Liver (tissue), 3 donors: Measurements from ENCODE around the gene TRPC4AP.

Experiments
- HNF4A ChIP-seq, 2 donors: conservative IDR thresholded peaks; 2 replicates each; pipeline ENCODE4 v1.6.1; 2016; ENCODE audit warnings: antibody characterized with exemption in 2 of 2, mild to moderate bottlenecking in 2 of 2
- NR2F2 ChIP-seq: IDR thresholded peaks from 2 replicates; pipeline ENCODE4 v1.6.1; 2016; ENCODE audit warnings: antibody characterized with exemption
- RAD21 ChIP-seq, 2 donors: IDR thresholded peaks; 2 replicates each; pipeline ENCODE4 v1.6.1; 2016; ENCODE audit warnings: antibody characterized with exemption in 2 of 2, mild to moderate bottlenecking in 2 of 2
- RXRA ChIP-seq, 2 donors: IDR thresholded peaks; 2 replicates each; pipeline ENCODE4 v1.6.1; 2017 to 2018; ENCODE audit warnings: antibody characterized with exemption in 2 of 2, mild to moderate bottlenecking in 1 of 2
- SP1 ChIP-seq: IDR thresholded peaks from 2 replicates; pipeline ENCODE4 v1.6.1; 2018; ENCODE audit warnings: antibody characterized with exemption, mild to moderate bottlenecking
- TF ChIP-seq, protein P1 (sequence below): fragments of 150-350 bp; IDR thresholded peaks from 2 replicates; pipeline ENCODE4 v1.5.1; 2017; ENCODE audit warnings: improper control_type of control experiment, low read depth, low read length; ENCODE audit not compliant: missing input control
- TF ChIP-seq, protein P2 (sequence below): IDR thresholded peaks from 2 replicates; pipeline ENCODE4 v1.6.1; 2016; ENCODE audit warnings: antibody characterized with exemption, mild to moderate bottlenecking
- donor health status: healthy.
- donor health status: healthy.

DNA sequence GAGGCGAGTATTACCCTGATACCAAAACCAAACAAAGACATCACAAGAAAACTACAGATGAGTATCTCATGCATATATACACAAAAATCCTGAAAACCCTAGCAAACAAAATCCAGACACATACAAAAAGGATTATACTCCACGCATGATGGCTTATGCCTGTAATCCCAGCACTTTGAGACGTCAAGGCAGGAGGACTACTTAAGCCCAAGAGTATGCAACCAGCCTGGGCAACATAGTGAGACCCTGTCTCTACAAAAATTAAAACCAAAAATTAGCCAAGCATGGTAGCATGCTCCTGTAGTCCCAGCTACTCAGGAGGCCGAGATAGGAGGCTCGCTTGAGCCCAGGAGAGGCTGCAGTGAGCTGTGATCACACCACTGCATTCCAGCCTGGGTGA, 32.4 kb downstream of the TRPC4AP start:
- TF ChIP-seq RAD21 (IDR thresholded peaks at IDR 0.05) (no peak), HNF4A (conservative IDR thresholded peaks at IDR 0.05) (no peak), NR2F2 (no peak), SP1 (no peak), RXRA (IDR thresholded peaks at IDR 0.05) (no peak)
- TF ChIP-seq, protein P1, sequence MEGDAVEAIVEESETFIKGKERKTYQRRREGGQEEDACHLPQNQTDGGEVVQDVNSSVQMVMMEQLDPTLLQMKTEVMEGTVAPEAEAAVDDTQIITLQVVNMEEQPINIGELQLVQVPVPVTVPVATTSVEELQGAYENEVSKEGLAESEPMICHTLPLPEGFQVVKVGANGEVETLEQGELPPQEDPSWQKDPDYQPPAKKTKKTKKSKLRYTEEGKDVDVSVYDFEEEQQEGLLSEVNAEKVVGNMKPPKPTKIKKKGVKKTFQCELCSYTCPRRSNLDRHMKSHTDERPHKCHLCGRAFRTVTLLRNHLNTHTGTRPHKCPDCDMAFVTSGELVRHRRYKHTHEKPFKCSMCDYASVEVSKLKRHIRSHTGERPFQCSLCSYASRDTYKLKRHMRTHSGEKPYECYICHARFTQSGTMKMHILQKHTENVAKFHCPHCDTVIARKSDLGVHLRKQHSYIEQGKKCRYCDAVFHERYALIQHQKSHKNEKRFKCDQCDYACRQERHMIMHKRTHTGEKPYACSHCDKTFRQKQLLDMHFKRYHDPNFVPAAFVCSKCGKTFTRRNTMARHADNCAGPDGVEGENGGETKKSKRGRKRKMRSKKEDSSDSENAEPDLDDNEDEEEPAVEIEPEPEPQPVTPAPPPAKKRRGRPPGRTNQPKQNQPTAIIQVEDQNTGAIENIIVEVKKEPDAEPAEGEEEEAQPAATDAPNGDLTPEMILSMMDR = no peak
- TF ChIP-seq, protein P2, sequence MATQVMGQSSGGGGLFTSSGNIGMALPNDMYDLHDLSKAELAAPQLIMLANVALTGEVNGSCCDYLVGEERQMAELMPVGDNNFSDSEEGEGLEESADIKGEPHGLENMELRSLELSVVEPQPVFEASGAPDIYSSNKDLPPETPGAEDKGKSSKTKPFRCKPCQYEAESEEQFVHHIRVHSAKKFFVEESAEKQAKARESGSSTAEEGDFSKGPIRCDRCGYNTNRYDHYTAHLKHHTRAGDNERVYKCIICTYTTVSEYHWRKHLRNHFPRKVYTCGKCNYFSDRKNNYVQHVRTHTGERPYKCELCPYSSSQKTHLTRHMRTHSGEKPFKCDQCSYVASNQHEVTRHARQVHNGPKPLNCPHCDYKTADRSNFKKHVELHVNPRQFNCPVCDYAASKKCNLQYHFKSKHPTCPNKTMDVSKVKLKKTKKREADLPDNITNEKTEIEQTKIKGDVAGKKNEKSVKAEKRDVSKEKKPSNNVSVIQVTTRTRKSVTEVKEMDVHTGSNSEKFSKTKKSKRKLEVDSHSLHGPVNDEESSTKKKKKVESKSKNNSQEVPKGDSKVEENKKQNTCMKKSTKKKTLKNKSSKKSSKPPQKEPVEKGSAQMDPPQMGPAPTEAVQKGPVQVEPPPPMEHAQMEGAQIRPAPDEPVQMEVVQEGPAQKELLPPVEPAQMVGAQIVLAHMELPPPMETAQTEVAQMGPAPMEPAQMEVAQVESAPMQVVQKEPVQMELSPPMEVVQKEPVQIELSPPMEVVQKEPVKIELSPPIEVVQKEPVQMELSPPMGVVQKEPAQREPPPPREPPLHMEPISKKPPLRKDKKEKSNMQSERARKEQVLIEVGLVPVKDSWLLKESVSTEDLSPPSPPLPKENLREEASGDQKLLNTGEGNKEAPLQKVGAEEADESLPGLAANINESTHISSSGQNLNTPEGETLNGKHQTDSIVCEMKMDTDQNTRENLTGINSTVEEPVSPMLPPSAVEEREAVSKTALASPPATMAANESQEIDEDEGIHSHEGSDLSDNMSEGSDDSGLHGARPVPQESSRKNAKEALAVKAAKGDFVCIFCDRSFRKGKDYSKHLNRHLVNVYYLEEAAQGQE = no peak
